ENCODE results near the gene ADAM17.
"Not testable (repeated sequence)": the region's sequence is repeated elsewhere in the genome, so short reads cannot be mapped to it uniquely, and the experiment has no call there.

The ADAM17 gene

GRCh38 chr2:9565436-9566153 is 10.0 kb upstream of the ADAM17 start:
- DNase-seq, result no peak

- no peak for DNase-seq
Observed at GRCh38 chr2:9560628-9561027, 5.0 kb upstream of the ADAM17 start.

GRCh38 chr2:9558948-9559381 is 3.3 kb upstream of the ADAM17 start:
- DNase-seq, result no peak

GRCh38 chr2:9556121-9556743 is 602 bp upstream of the ADAM17 start:
- DNase-seq, result no peak

GRCh38 chr2:9554921-9555296 is 721 bp downstream of the ADAM17 start:
- peak; percentile 22 for DNase-seq

GRCh38 chr2:9552219-9553178 is 3.1 kb downstream of the ADAM17 start:
- DNase-seq, result no peak

GRCh38 chr2:9550859-9551391 is 4.7 kb downstream of the ADAM17 start:
- DNase-seq, result not testable (repeated sequence)

GRCh38 chr2:9549420-9549819 is 6.2 kb downstream of the ADAM17 start:
- no peak for DNase-seq

- no peak for DNase-seq
Observed at GRCh38 chr2:9548506-9548905, 7.1 kb downstream of the ADAM17 start.

- no peak for DNase-seq
Observed at GRCh38 chr2:9547262-9547991, 8.2 kb downstream of the ADAM17 start.

- no peak for DNase-seq
Observed at GRCh38 chr2:9545502-9545901, 10.1 kb downstream of the ADAM17 start.

GRCh38 chr2:9543557-9543956 is 12.1 kb downstream of the ADAM17 start:
- DNase-seq, result no peak

GRCh38 chr2:9539531-9539930 is 16.1 kb downstream of the ADAM17 start:
- no peak for DNase-seq

- DNase-seq, result no peak
Observed at GRCh38 chr2:9538000-9538507, 17.6 kb downstream of the ADAM17 start.

GRCh38 chr2:9536504-9536903 is 19.1 kb downstream of the ADAM17 start:
- DNase-seq, result no peak

- no peak for DNase-seq
Observed at GRCh38 chr2:9535177-9535576, 20.5 kb downstream of the ADAM17 start.

GRCh38 chr2:9533663-9534062 is 22.0 kb downstream of the ADAM17 start:
- DNase-seq, result no peak

GRCh38 chr2:9532421-9532820 is 23.2 kb downstream of the ADAM17 start:
- no peak for DNase-seq

GRCh38 chr2:9527995-9528787 is 27.4 kb downstream of the ADAM17 start:
- DNase-seq, result no peak

GRCh38 chr2:9525266-9525665 is 30.4 kb downstream of the ADAM17 start:
- no peak for DNase-seq

- no peak for DNase-seq
Observed at GRCh38 chr2:9524291-9524690, 31.3 kb downstream of the ADAM17 start.

- no peak for DNase-seq
Observed at GRCh38 chr2:9519250-9519649, 36.4 kb downstream of the ADAM17 start.
